ENCODE data around the gene CD200R1.
"Not testable (repeated sequence)": the region's sequence is repeated elsewhere in the genome, so short reads cannot be mapped to it uniquely, and the experiment has no call there.

Gene CD200R1

GRCh38 chr3:112925969-112926368, 48.9 kb downstream of the CD200R1 start:
- Histone ChIP-seq H3K9ac (ENCODE audit: low read length) (no peak overlapping the region), H3K27ac (ENCODE audit: low read depth, low read length) (no peak overlapping the region), H3K27me3 (ENCODE audit: control insufficient read depth in 1 of 2, insufficient read depth in 2 of 2, low read length in 2 of 2) (no peaks in the 10 kb centered on the region), H3K9me3 (ENCODE audit: low read length) (no peaks in the 10 kb centered on the region), H3K4me1 (ENCODE audit: insufficient read depth, low read length) (no peaks in the 10 kb centered on the region), H3K4me3 (ENCODE audit: low read depth in 1 of 2, low read length in 2 of 2) (no peak overlapping the region), H3K36me3 (ENCODE audit: insufficient read depth, low read length) (no peaks in the 10 kb centered on the region)

GRCh38 chr3:112925560-112925959, 49.3 kb downstream of the CD200R1 start:
- H3K27me3 ChIP-seq (ENCODE audit: control insufficient read depth in 1 of 2, insufficient read depth in 2 of 2, low read length in 2 of 2) = no peaks in the 10 kb centered on the region

GRCh38 chr3:112919541-112919940, 55.4 kb downstream of the CD200R1 start:
- H3K36me3 ChIP-seq (ENCODE audit: insufficient read depth, low read length); H3K9ac ChIP-seq (ENCODE audit: low read length); H3K4me3 ChIP-seq (ENCODE audit: low read depth in 1 of 2, low read length in 2 of 2); H3K27me3 ChIP-seq (ENCODE audit: control insufficient read depth in 1 of 2, insufficient read depth in 2 of 2, low read length in 2 of 2); H3K27ac ChIP-seq (ENCODE audit: low read depth, low read length); H3K9me3 ChIP-seq (ENCODE audit: low read length); H3K4me1 ChIP-seq (ENCODE audit: insufficient read depth, low read length): not testable (repeated sequence)

More at GRCh38 chr3:112925560-112925959, 49.3 kb downstream of the CD200R1 start:
- H3K27ac ChIP-seq (ENCODE audit: low read depth, low read length) = no peak overlapping the region
- H3K4me3 ChIP-seq (ENCODE audit: low read depth in 1 of 2, low read length in 2 of 2) = no peak overlapping the region
- no peak overlapping the region for H3K9ac ChIP-seq (ENCODE audit: low read length)
- no peaks in the 10 kb centered on the region for H3K36me3 ChIP-seq (ENCODE audit: insufficient read depth, low read length)
- H3K9me3 ChIP-seq (ENCODE audit: low read length) = no peaks in the 10 kb centered on the region
- no peaks in the 10 kb centered on the region for H3K4me1 ChIP-seq (ENCODE audit: insufficient read depth, low read length)

GRCh38 chr3:112908252-112908651, 66.7 kb downstream of the CD200R1 start:
- no peak overlapping the region for H3K27ac ChIP-seq (ENCODE audit: low read depth, low read length)
- H3K4me1 ChIP-seq (ENCODE audit: insufficient read depth, low read length) = no peaks in the 10 kb centered on the region
- no peak overlapping the region for H3K4me3 ChIP-seq (ENCODE audit: low read depth in 1 of 2, low read length in 2 of 2)
- H3K36me3 ChIP-seq (ENCODE audit: insufficient read depth, low read length) = no peaks in the 10 kb centered on the region
- no peak overlapping the region for H3K9ac ChIP-seq (ENCODE audit: low read length)
- no peaks in the 10 kb centered on the region for H3K9me3 ChIP-seq (ENCODE audit: low read length)
- H3K27me3 ChIP-seq (ENCODE audit: control insufficient read depth in 1 of 2, insufficient read depth in 2 of 2, low read length in 2 of 2) = no peaks in the 10 kb centered on the region

- no peak overlapping the region for H3K9ac ChIP-seq (ENCODE audit: low read length)
- no peak overlapping the region for H3K4me3 ChIP-seq (ENCODE audit: low read depth in 1 of 2, low read length in 2 of 2)
- no peaks in the 10 kb centered on the region for H3K36me3 ChIP-seq (ENCODE audit: insufficient read depth, low read length)
- H3K27me3 ChIP-seq (ENCODE audit: control insufficient read depth in 1 of 2, insufficient read depth in 2 of 2, low read length in 2 of 2) = no peaks in the 10 kb centered on the region
- H3K4me1 ChIP-seq (ENCODE audit: insufficient read depth, low read length) = no peaks in the 10 kb centered on the region
- H3K9me3 ChIP-seq (ENCODE audit: low read length) = no peaks in the 10 kb centered on the region
- no peak overlapping the region for H3K27ac ChIP-seq (ENCODE audit: low read depth, low read length)
These were observed 70.1 kb downstream of the CD200R1 start for GRCh38 chr3:112904786-112905185.

- Histone ChIP-seq H3K27ac (ENCODE audit: low read depth, low read length) (no peak overlapping the region), H3K27me3 (ENCODE audit: control insufficient read depth in 1 of 2, insufficient read depth in 2 of 2, low read length in 2 of 2) (no peaks in the 10 kb centered on the region), H3K9me3 (ENCODE audit: low read length) (no peaks in the 10 kb centered on the region), H3K9ac (ENCODE audit: low read length) (no peak overlapping the region), H3K4me3 (ENCODE audit: low read depth in 1 of 2, low read length in 2 of 2) (no peak overlapping the region), H3K4me1 (ENCODE audit: insufficient read depth, low read length) (no peaks in the 10 kb centered on the region), H3K36me3 (ENCODE audit: insufficient read depth, low read length) (no peaks in the 10 kb centered on the region)
These were observed 74.8 kb downstream of the CD200R1 start for GRCh38 chr3:112900113-112900512.

GRCh38 chr3:112897791-112898190, 77.1 kb downstream of the CD200R1 start:
- Histone ChIP-seq H3K9me3 (ENCODE audit: low read length) (no peaks in the 10 kb centered on the region), H3K27me3 (ENCODE audit: control insufficient read depth in 1 of 2, insufficient read depth in 2 of 2, low read length in 2 of 2) (no peaks in the 10 kb centered on the region), H3K4me1 (ENCODE audit: insufficient read depth, low read length) (no peaks in the 10 kb centered on the region), H3K4me3 (ENCODE audit: low read depth in 1 of 2, low read length in 2 of 2) (no peak overlapping the region), H3K9ac (ENCODE audit: low read length) (no peak overlapping the region), H3K27ac (ENCODE audit: low read depth, low read length) (no peak overlapping the region), H3K36me3 (ENCODE audit: insufficient read depth, low read length) (no peaks in the 10 kb centered on the region)

- H3K27ac ChIP-seq (ENCODE audit: low read depth, low read length) = no peak overlapping the region
- H3K27me3 ChIP-seq (ENCODE audit: control insufficient read depth in 1 of 2, insufficient read depth in 2 of 2, low read length in 2 of 2) = no peaks in the 10 kb centered on the region
- H3K9ac ChIP-seq (ENCODE audit: low read length) = no peak overlapping the region
- no peaks in the 10 kb centered on the region for H3K4me1 ChIP-seq (ENCODE audit: insufficient read depth, low read length)
- H3K36me3 ChIP-seq (ENCODE audit: insufficient read depth, low read length) = no peaks in the 10 kb centered on the region
- no peak overlapping the region for H3K4me3 ChIP-seq (ENCODE audit: low read depth in 1 of 2, low read length in 2 of 2)
- H3K9me3 ChIP-seq (ENCODE audit: low read length) = no peaks in the 10 kb centered on the region
These were observed 80.6 kb downstream of the CD200R1 start for GRCh38 chr3:112894258-112894657.

- H3K4me1 ChIP-seq (ENCODE audit: insufficient read depth, low read length) = no peaks in the 10 kb centered on the region
- H3K9me3 ChIP-seq (ENCODE audit: low read length) = no peaks in the 10 kb centered on the region
- no peaks in the 10 kb centered on the region for H3K27me3 ChIP-seq (ENCODE audit: control insufficient read depth in 1 of 2, insufficient read depth in 2 of 2, low read length in 2 of 2)
- no peak overlapping the region for H3K4me3 ChIP-seq (ENCODE audit: low read depth in 1 of 2, low read length in 2 of 2)
- H3K27ac ChIP-seq (ENCODE audit: low read depth, low read length) = no peak overlapping the region
- H3K36me3 ChIP-seq (ENCODE audit: insufficient read depth, low read length) = no peaks in the 10 kb centered on the region
- H3K9ac ChIP-seq (ENCODE audit: low read length) = no peak overlapping the region
These were observed 85.5 kb downstream of the CD200R1 start for GRCh38 chr3:112889357-112889756.

- Histone ChIP-seq H3K9me3 (ENCODE audit: low read length) (no peaks in the 10 kb centered on the region), H3K4me1 (ENCODE audit: insufficient read depth, low read length) (no peaks in the 10 kb centered on the region), H3K4me3 (ENCODE audit: low read depth in 1 of 2, low read length in 2 of 2) (no peak overlapping the region), H3K9ac (ENCODE audit: low read length) (no peak overlapping the region), H3K36me3 (ENCODE audit: insufficient read depth, low read length) (no peaks in the 10 kb centered on the region), H3K27me3 (ENCODE audit: control insufficient read depth in 1 of 2, insufficient read depth in 2 of 2, low read length in 2 of 2) (no peaks in the 10 kb centered on the region), H3K27ac (ENCODE audit: low read depth, low read length) (no peak overlapping the region)
These were observed 86.4 kb downstream of the CD200R1 start for GRCh38 chr3:112888381-112889085.

GRCh38 chr3:112884678-112885290, 90.1 kb downstream of the CD200R1 start:
- H3K9me3 ChIP-seq (ENCODE audit: low read length) = no peaks in the 10 kb centered on the region
- no peak overlapping the region for H3K27ac ChIP-seq (ENCODE audit: low read depth, low read length)
- no peaks in the 10 kb centered on the region for H3K4me1 ChIP-seq (ENCODE audit: insufficient read depth, low read length)
- no peak overlapping the region for H3K4me3 ChIP-seq (ENCODE audit: low read depth in 1 of 2, low read length in 2 of 2)
- H3K36me3 ChIP-seq (ENCODE audit: insufficient read depth, low read length) = no peaks in the 10 kb centered on the region
- H3K27me3 ChIP-seq (ENCODE audit: control insufficient read depth in 1 of 2, insufficient read depth in 2 of 2, low read length in 2 of 2) = no peaks in the 10 kb centered on the region
- H3K9ac ChIP-seq (ENCODE audit: low read length) = no peak overlapping the region

GRCh38 chr3:112881891-112882290, 93.0 kb downstream of the CD200R1 start:
- Histone ChIP-seq H3K4me1 (ENCODE audit: insufficient read depth, low read length) (no peaks in the 10 kb centered on the region), H3K36me3 (ENCODE audit: insufficient read depth, low read length) (no peaks in the 10 kb centered on the region), H3K9me3 (ENCODE audit: low read length) (no peaks in the 10 kb centered on the region), H3K27ac (ENCODE audit: low read depth, low read length) (no peak overlapping the region), H3K4me3 (ENCODE audit: low read depth in 1 of 2, low read length in 2 of 2) (no peak overlapping the region), H3K9ac (ENCODE audit: low read length) (no peak overlapping the region), H3K27me3 (ENCODE audit: control insufficient read depth in 1 of 2, insufficient read depth in 2 of 2, low read length in 2 of 2) (no peaks in the 10 kb centered on the region)

Data from muscle layer of colon (tissue), 2 donors.